ENCODE results near the gene MAP1LC3B2.

MAP1LC3B2 gene

GRCh38 chr12:116556356-116556952 lies 2.7 kb upstream of the MAP1LC3B2 start:
- no peak for TF ChIP-seq TCF4 (CRISPR knock-in tag; IDR thresholded peaks at IDR 0.05; ENCODE audit: borderline replicate concordance)
- no peak for TF ChIP-seq PATZ1 (CRISPR knock-in tag; IDR thresholded peaks at IDR 0.05; ENCODE audit: borderline replicate concordance)
- no peak for TF ChIP-seq ZNF70 (CRISPR knock-in tag; IDR thresholded peaks at IDR 0.05)
- TF ChIP-seq CSDC2 (CRISPR knock-in tag; IDR thresholded peaks at IDR 0.05): no peak
- TF ChIP-seq RARB (CRISPR knock-in tag; IDR thresholded peaks at IDR 0.05): no peak
- TF ChIP-seq CREB5 (CRISPR knock-in tag; IDR thresholded peaks at IDR 0.05; ENCODE audit: low read depth): no peak
- no peak for TF ChIP-seq SNAI2 (CRISPR knock-in tag; IDR thresholded peaks at IDR 0.05)
- TF ChIP-seq ISL1 (CRISPR knock-in tag; IDR thresholded peaks at IDR 0.05): no peak
- TF ChIP-seq ZNF565 (CRISPR knock-in tag; conservative IDR thresholded peaks at IDR 0.05; ENCODE audit: low read depth): no peak
- no peak for TF ChIP-seq TSHZ2 (CRISPR knock-in tag; IDR thresholded peaks at IDR 0.05)
- no peak for TF ChIP-seq GLIS3 (CRISPR knock-in tag; IDR thresholded peaks at IDR 0.05)
- TF ChIP-seq ZC3H10 (CRISPR knock-in tag; IDR thresholded peaks at IDR 0.05): no peak
- no peak for TF ChIP-seq ARNTL (CRISPR knock-in tag; IDR thresholded peaks at IDR 0.05; ENCODE audit: borderline replicate concordance, low read depth)
- no peak for TF ChIP-seq BACH2 (CRISPR knock-in tag; IDR thresholded peaks at IDR 0.05; ENCODE audit: borderline replicate concordance)
- no peak for ATAC-seq

GRCh38 chr12:116556964-116557698 lies 2.0 kb upstream of the MAP1LC3B2 start:
- no peak for ATAC-seq

More at GRCh38 chr12:116556964-116557698, 2.0 kb upstream of the MAP1LC3B2 start:
- TF ChIP-seq ZNF70 (CRISPR knock-in tag; IDR thresholded peaks at IDR 0.05) (no peak), ESRRG (CRISPR knock-in tag; IDR thresholded peaks at IDR 0.05) (no peak), TSHZ2 (CRISPR knock-in tag; IDR thresholded peaks at IDR 0.05) (no peak)
